Measurements from ENCODE around the gene HTR3B. TPM values are rescaled to one million over a fixed set of nuclear protein-coding genes. Genes with fewer than 3 reads are reported as not detected.

Gene HTR3B
- total and polyA plus RNA-seq, 2 donors (not counting 1 experiment from before 2014, with no cell fraction given): not detected

DNA sequence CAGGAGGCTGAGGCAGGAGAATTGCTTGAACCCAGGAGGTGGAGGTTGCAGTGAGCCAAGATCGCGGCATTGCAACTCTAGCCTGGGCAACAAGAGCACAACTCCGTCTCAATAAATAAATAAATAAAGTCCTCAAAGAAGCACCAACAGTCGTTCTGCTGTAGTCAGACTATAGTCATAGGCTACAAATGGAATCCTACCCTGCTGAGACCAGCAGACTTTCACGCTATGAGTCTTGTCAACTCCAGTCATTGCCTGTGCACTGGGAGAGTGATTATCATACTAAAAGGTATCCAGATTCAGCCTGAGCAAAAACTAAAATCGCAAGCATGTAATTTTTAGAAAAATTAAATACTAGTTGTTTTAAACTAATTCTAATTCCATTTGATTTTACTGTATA is 48.8 kb upstream of the HTR3B start:
- no peaks in the 10 kb centered on the region for H3K9me3 ChIP-seq (ENCODE audit: control extremely low read depth in 1 of 3, control insufficient read depth in 2 of 3, insufficient read depth in 1 of 3, low read length in 2 of 3)
- POLR2A ChIA-PET: no interaction called here
- DNase-seq (no peak), ATAC-seq (ENCODE audit: low read depth) (no peak)
- Mint-ChIP-seq H3K9me3 (ENCODE audit: insufficient read depth) (no peaks in the 10 kb centered on the region), H3K4me3 (no peak overlapping the region), H3K27ac (no peak overlapping the region), H3K4me1 (peaks cover 30% of the 10 kb centered on the region), H3K27me3 (no peaks in the 10 kb centered on the region)
- no peaks in the 10 kb centered on the region for H3K27me3 ChIP-seq (replicated peaks in 1 of 4; ENCODE audit: control extremely low read depth in 1 of 4, control insufficient read depth in 3 of 4, insufficient read depth in 4 of 4, low read length in 3 of 4)
- WGBS (ENCODE audit: insufficient coverage): no CpG with 5 or more reads among the region's 6 CpGs
- H3K4me3 ChIP-seq (ENCODE audit: control extremely low read depth in 1 of 5, extremely low read depth in 1 of 5, insufficient read depth in 1 of 5, low read depth in 2 of 5, low read length in 4 of 5): no peak overlapping the region
- intact Hi-C loops (cut with micrococcal nuclease): no loop called here
- H2AFZ ChIP-seq (ENCODE audit: insufficient read depth, low read depth, low read length, poor library complexity, severe bottlenecking): no peak overlapping the region
- H3K27ac ChIP-seq (ENCODE audit: low read length in 2 of 2): no peak overlapping the region
- H3K9ac ChIP-seq (ENCODE audit: low read length): no peak overlapping the region
- H3K4me2 ChIP-seq (replicated peaks; ENCODE audit: low read depth, low read length, poor library complexity, severe bottlenecking): no peak overlapping the region
- CTCF ChIA-PET: interaction anchor here (1.0 to 1.6 kb wide), 2 partner anchors 22 to 406 kb away, joined by 3 read pairs; no protein-coding TSS in a partner anchor
- peaks cover 7 to 9% of the 10 kb centered on the region in 2 donors for H3K4me1 ChIP-seq (ENCODE audit: control insufficient read depth in 2 of 2, insufficient read depth in 2 of 2, low read length in 2 of 2)
- peaks cover 2 to 32% of the 10 kb centered on the region in 2 experiments for H3K36me3 ChIP-seq (replicated peaks in 1 of 2; ENCODE audit: control extremely low read depth in 1 of 2, control insufficient read depth in 1 of 2, extremely low read depth in 1 of 2, insufficient read depth in 2 of 2, low read length in 1 of 2)
- peaks cover 69% of the 10 kb centered on the region for H3K79me2 ChIP-seq (ENCODE audit: control insufficient read depth, insufficient read depth, low read length)
- TF ChIP-seq EZH2 (IDR thresholded peaks at IDR 0.05; ENCODE audit: borderline replicate concordance, insufficient read depth, low read depth, low read length, poor library complexity, severe bottlenecking): no peak
- TF ChIP-seq, protein P1, sequence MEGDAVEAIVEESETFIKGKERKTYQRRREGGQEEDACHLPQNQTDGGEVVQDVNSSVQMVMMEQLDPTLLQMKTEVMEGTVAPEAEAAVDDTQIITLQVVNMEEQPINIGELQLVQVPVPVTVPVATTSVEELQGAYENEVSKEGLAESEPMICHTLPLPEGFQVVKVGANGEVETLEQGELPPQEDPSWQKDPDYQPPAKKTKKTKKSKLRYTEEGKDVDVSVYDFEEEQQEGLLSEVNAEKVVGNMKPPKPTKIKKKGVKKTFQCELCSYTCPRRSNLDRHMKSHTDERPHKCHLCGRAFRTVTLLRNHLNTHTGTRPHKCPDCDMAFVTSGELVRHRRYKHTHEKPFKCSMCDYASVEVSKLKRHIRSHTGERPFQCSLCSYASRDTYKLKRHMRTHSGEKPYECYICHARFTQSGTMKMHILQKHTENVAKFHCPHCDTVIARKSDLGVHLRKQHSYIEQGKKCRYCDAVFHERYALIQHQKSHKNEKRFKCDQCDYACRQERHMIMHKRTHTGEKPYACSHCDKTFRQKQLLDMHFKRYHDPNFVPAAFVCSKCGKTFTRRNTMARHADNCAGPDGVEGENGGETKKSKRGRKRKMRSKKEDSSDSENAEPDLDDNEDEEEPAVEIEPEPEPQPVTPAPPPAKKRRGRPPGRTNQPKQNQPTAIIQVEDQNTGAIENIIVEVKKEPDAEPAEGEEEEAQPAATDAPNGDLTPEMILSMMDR (IDR thresholded peaks at IDR 0.05): no peak
- peaks cover 53% of the 10 kb centered on the region for H4K20me1 ChIP-seq (ENCODE audit: control insufficient read depth, insufficient read depth, low read length, poor library complexity, severe bottlenecking)

DNA sequence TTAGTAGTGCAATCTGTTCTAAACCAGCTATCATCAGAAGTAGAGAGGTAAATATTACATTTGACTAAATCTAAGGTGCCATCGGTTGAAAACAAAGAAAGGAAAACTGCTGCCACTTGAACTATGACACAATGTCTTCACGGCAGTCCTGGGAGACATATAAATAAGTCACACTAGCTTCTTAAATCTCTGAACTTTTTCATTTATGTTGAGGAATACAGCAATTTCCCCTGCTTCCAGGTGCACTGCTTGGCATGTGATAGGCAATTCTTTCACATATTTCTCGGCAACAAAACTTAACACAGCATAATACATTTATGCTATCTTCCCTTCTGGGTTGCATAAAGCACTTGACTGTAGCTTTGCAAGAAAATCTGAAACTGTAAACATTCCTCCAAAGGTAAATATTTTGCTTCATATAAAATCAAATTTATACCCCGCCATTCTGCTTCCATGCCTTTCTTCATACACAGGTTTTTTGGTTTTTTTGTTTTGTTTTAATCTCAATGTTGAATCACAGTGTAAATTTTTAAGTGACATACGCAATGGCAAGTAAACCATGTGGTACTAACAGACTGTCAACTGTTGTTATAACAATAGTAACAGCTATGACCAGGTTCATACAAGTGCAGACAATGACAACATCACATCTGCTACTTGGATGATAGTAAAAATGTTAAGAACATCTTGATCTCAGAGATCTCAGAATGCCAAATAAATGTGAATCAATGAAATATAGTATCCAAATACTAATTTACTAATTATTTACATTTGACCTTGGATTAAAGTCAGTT is 47.4 kb upstream of the HTR3B start:
- H4K20me1 ChIP-seq (ENCODE audit: control insufficient read depth, insufficient read depth, low read length, poor library complexity, severe bottlenecking): peaks cover 62% of the 10 kb centered on the region
- no peaks in the 10 kb centered on the region for H3K9me3 ChIP-seq (ENCODE audit: control extremely low read depth in 1 of 3, control insufficient read depth in 2 of 3, insufficient read depth in 1 of 3, low read length in 2 of 3)
- POLR2A ChIA-PET: no interaction called here
- CTCF ChIA-PET: no interaction called here
- Mint-ChIP-seq H3K4me1 (peaks cover 32% of the 10 kb centered on the region), H3K27me3 (no peaks in the 10 kb centered on the region), H3K27ac (no peak overlapping the region), H3K4me3 (no peak overlapping the region), H3K9me3 (ENCODE audit: insufficient read depth) (no peaks in the 10 kb centered on the region)
- H2AFZ ChIP-seq (ENCODE audit: insufficient read depth, low read depth, low read length, poor library complexity, severe bottlenecking): no peak overlapping the region
- ATAC-seq (ENCODE audit: low read depth) (no peak), DNase-seq (no peak)
- TF ChIP-seq, protein P1 (IDR thresholded peaks at IDR 0.05): no peak
- no peak for TF ChIP-seq EZH2 (IDR thresholded peaks at IDR 0.05; ENCODE audit: borderline replicate concordance, insufficient read depth, low read depth, low read length, poor library complexity, severe bottlenecking)
- intact Hi-C loops (cut with micrococcal nuclease): no loop called here
- H3K4me3 ChIP-seq (ENCODE audit: control extremely low read depth in 1 of 5, extremely low read depth in 1 of 5, insufficient read depth in 1 of 5, low read depth in 2 of 5, low read length in 4 of 5): no peak overlapping the region
- no peak overlapping the region for H3K4me2 ChIP-seq (replicated peaks; ENCODE audit: low read depth, low read length, poor library complexity, severe bottlenecking)
- no peak overlapping the region for H3K27ac ChIP-seq (ENCODE audit: low read length in 2 of 2)
- H3K36me3 ChIP-seq (replicated peaks in 1 of 2; ENCODE audit: control extremely low read depth in 1 of 2, control insufficient read depth in 1 of 2, extremely low read depth in 1 of 2, insufficient read depth in 2 of 2, low read length in 1 of 2): peaks cover 2 to 21% of the 10 kb centered on the region in 2 experiments
- peaks cover 82% of the 10 kb centered on the region for H3K79me2 ChIP-seq (ENCODE audit: control insufficient read depth, insufficient read depth, low read length)
- no peaks in the 10 kb centered on the region for H3K27me3 ChIP-seq (replicated peaks in 1 of 4; ENCODE audit: control extremely low read depth in 1 of 4, control insufficient read depth in 3 of 4, insufficient read depth in 4 of 4, low read length in 3 of 4)
- peaks cover 7 to 9% of the 10 kb centered on the region in 2 donors for H3K4me1 ChIP-seq (ENCODE audit: control insufficient read depth in 2 of 2, insufficient read depth in 2 of 2, low read length in 2 of 2)
- H3K9ac ChIP-seq (ENCODE audit: low read length): no peak overlapping the region
- 100% methylated on average over 1 of the region's 5 CpGs for WGBS (ENCODE audit: insufficient coverage)

Data from B cell (primary cell).